ENCODE measurements around the gene SPATA6L.
"Not testable (repeated sequence)": the region's sequence is repeated elsewhere in the genome, so short reads cannot be mapped to it uniquely, and the experiment has no call there.

The SPATA6L gene

DNA sequence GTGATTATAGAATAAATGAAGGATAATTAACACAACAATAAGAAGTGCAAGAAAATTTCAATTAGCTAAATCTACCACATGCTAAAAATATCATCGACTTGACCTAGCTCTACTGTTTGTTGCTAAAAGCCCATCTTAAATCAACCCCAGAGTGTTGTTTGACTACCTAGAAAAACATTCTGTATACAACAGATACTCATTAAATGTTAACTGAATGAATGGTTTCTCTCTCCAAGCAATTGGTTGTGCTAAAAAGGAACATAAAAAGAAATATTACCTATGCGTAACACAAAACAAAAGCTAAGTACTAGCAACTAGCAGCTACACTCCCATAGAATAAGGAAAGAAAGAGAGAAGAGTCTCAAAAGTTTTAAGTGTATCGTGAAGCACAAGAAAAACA is 9.7 kb downstream of the SPATA6L start:
- H3K4me2 ChIP-seq (ENCODE audit: low read length): no peak overlapping the region
- H3K4me1 ChIP-seq: no peaks in the 10 kb centered on the region
- H3K79me2 ChIP-seq: no peaks in the 10 kb centered on the region
- H3K36me3 ChIP-seq (ENCODE audit: control insufficient read depth, insufficient read depth, low read length): no peaks in the 10 kb centered on the region
- no peak overlapping the region for H2AFZ ChIP-seq
- H3K4me3 ChIP-seq (ENCODE audit: low read depth, low read length): no peak overlapping the region
- H3K9ac ChIP-seq: no peak overlapping the region
- TF ChIP-seq, protein P1, sequence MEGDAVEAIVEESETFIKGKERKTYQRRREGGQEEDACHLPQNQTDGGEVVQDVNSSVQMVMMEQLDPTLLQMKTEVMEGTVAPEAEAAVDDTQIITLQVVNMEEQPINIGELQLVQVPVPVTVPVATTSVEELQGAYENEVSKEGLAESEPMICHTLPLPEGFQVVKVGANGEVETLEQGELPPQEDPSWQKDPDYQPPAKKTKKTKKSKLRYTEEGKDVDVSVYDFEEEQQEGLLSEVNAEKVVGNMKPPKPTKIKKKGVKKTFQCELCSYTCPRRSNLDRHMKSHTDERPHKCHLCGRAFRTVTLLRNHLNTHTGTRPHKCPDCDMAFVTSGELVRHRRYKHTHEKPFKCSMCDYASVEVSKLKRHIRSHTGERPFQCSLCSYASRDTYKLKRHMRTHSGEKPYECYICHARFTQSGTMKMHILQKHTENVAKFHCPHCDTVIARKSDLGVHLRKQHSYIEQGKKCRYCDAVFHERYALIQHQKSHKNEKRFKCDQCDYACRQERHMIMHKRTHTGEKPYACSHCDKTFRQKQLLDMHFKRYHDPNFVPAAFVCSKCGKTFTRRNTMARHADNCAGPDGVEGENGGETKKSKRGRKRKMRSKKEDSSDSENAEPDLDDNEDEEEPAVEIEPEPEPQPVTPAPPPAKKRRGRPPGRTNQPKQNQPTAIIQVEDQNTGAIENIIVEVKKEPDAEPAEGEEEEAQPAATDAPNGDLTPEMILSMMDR (IDR thresholded peaks at IDR 0.05): no peak
- H3K27ac ChIP-seq: no peak overlapping the region
- no peaks in the 10 kb centered on the region for H3K9me3 ChIP-seq (ENCODE audit: control insufficient read depth, low read length)
- no peaks in the 10 kb centered on the region for H3K27me3 ChIP-seq (ENCODE audit: control insufficient read depth, insufficient read depth, low read length)

DNA sequence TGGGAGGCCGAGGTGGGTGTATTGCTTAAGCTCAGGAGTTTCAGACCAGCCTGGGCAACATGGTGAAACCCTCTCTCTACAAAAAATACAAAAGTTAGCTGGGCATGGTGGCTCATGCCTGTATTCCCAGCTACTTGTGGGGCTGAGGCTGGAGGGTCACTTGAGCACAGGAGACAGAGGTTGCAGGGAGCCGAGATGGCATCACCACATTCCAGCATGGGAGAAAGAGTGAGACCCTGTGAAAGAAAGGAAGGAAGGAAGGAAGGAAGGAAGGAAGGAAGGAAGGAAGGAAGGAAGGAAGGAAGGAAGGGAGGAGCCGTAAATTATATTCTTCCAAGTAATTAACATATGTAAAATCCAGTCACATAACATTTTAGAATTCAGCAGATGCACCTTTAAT is 10.1 kb downstream of the SPATA6L start:
- not testable (repeated sequence) for H3K36me3 ChIP-seq (ENCODE audit: control insufficient read depth, insufficient read depth, low read length); H2AFZ ChIP-seq; H3K27ac ChIP-seq; H3K27me3 ChIP-seq (ENCODE audit: control insufficient read depth, insufficient read depth, low read length); H3K4me3 ChIP-seq (ENCODE audit: low read depth, low read length); H3K4me2 ChIP-seq (ENCODE audit: low read length); H3K9ac ChIP-seq; H3K4me1 ChIP-seq; H3K9me3 ChIP-seq (ENCODE audit: control insufficient read depth, low read length); H3K79me2 ChIP-seq

DNA sequence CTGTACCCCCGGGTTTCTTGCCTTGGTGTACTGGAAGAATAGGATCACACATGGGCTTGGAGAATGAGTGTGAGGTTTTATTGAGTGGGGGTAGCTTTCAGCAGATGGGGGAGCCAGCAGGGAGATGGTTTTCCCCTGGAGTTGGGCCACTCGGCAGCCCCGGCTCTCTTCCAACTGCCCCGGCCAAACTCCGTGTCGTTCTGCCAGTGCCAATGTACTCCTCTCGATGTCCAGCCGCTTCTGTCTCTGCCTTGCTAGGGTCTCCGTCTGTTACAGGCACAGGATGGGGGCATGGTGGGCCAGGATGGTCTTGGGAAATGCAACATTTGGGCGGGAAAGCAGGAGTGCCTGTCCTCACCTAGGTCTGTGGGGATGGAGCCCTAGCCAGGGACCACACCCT is 11.7 kb downstream of the SPATA6L start:
- Histone ChIP-seq H3K4me3 (ENCODE audit: low read depth, low read length) (no peak overlapping the region), H3K9me3 (ENCODE audit: control insufficient read depth, low read length) (no peaks in the 10 kb centered on the region), H3K4me1 (no peaks in the 10 kb centered on the region), H3K79me2 (no peaks in the 10 kb centered on the region), H3K4me2 (ENCODE audit: low read length) (no peak overlapping the region), H3K27me3 (ENCODE audit: control insufficient read depth, insufficient read depth, low read length) (no peaks in the 10 kb centered on the region), H3K27ac (no peak overlapping the region), H3K36me3 (ENCODE audit: control insufficient read depth, insufficient read depth, low read length) (no peaks in the 10 kb centered on the region), H2AFZ (no peak overlapping the region), H3K9ac (no peak overlapping the region)
- TF ChIP-seq, protein P1 (IDR thresholded peaks at IDR 0.05): no peak

DNA sequence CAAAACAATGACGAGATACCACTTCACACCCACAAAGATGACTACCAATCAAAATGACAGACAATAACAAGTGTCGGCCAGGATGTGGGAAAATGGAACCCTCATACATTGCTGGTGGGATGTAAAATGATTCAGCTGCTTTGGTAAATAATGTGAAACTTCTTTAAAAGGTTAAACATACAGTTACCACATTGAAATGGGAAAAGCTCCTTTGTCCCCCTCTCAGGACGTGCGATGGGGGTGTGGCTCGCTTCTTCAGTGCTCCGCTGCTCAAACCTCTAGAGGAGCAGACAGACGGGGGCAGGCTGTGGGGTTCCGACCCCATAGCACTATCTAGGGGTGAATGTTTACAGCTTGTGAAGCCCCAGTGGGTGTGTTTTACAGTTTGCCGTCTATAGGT is 12.2 kb downstream of the SPATA6L start:
- H3K79me2 ChIP-seq: no peaks in the 10 kb centered on the region
- no peaks in the 10 kb centered on the region for H3K9me3 ChIP-seq (ENCODE audit: control insufficient read depth, low read length)
- H3K36me3 ChIP-seq (ENCODE audit: control insufficient read depth, insufficient read depth, low read length): no peaks in the 10 kb centered on the region
- H3K4me2 ChIP-seq (ENCODE audit: low read length): no peak overlapping the region
- no peaks in the 10 kb centered on the region for H3K4me1 ChIP-seq
- H2AFZ ChIP-seq: no peak overlapping the region
- H3K27ac ChIP-seq: no peak overlapping the region
- no peaks in the 10 kb centered on the region for H3K27me3 ChIP-seq (ENCODE audit: control insufficient read depth, insufficient read depth, low read length)
- H3K4me3 ChIP-seq (ENCODE audit: low read depth, low read length): no peak overlapping the region
- H3K9ac ChIP-seq: no peak overlapping the region
- TF ChIP-seq, protein P1 (IDR thresholded peaks at IDR 0.05): no peak

DNA sequence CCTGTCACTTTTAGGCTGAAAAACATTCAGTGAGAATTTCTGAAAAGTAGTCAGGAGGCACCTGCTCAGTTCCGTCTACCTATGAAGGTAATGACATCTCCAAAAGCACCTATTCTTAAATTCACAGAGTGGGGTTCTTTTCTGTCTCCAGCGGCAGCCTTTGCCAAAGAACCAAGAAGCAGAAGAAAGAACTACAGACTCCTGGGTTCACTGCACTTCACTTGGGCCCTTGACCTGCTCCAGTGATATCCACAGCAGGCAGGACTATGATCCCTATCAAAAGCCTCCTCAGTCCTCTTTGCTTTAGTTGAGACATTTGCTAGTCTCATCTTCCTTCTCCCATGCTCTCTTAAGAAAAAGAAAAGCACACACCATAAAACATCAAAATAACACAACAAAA is 23.9 kb downstream of the SPATA6L start:
- no peak overlapping the region for H3K9ac ChIP-seq
- no peak overlapping the region for H2AFZ ChIP-seq
- TF ChIP-seq, protein P1 (IDR thresholded peaks at IDR 0.05): no peak
- no peaks in the 10 kb centered on the region for H3K27me3 ChIP-seq (ENCODE audit: control insufficient read depth, insufficient read depth, low read length)
- no peak overlapping the region for H3K27ac ChIP-seq
- H3K36me3 ChIP-seq (ENCODE audit: control insufficient read depth, insufficient read depth, low read length): no peaks in the 10 kb centered on the region
- H3K9me3 ChIP-seq (ENCODE audit: control insufficient read depth, low read length): no peaks in the 10 kb centered on the region
- no peak overlapping the region for H3K4me3 ChIP-seq (ENCODE audit: low read depth, low read length)
- H3K4me1 ChIP-seq: no peaks in the 10 kb centered on the region
- no peak overlapping the region for H3K4me2 ChIP-seq (ENCODE audit: low read length)
- H3K79me2 ChIP-seq: no peaks in the 10 kb centered on the region

All from parathyroid adenoma (tissue), 2 donors.